Suprapubic skin (tissue), 4 donors: Measurements from ENCODE around the gene ACO1. TPM values are rescaled to one million over a fixed set of nuclear protein-coding genes. Genes with fewer than 3 reads are reported as not detected.

ENCODE experiments used
- DNase-seq, 2 donors: peaks; one replicate each; pipeline ENCODE4 v3.0.0-alpha.2; 2019; ENCODE audit warnings: low spot score in 2 of 2
- H3K27ac ChIP-seq: fragments of 200-600 bp; sonication (generic); one replicate; pipeline ENCODE4 v1.5.1; 2019
- H3K27me3 ChIP-seq: fragments of 200-600 bp; sonication (generic); one replicate; pipeline ENCODE4 v1.5.1; 2019
- H3K36me3 ChIP-seq: fragments of 200-600 bp; sonication (generic); one replicate; pipeline ENCODE4 v1.5.1; 2019
- H3K4me1 ChIP-seq: fragments of 200-600 bp; sonication (generic); one replicate; pipeline ENCODE4 v1.5.1; 2019
- H3K4me3 ChIP-seq: fragments of 200-600 bp; sonication (generic); one replicate; pipeline ENCODE4 v1.5.1; 2019; ENCODE audit warnings: mild to moderate bottlenecking
- H3K9me3 ChIP-seq: fragments of 200-600 bp; sonication (generic); one replicate; pipeline ENCODE4 v1.5.1; 2019
- EP300 ChIP-seq: sonication (generic); formaldehyde crosslinking; IDR thresholded peaks from one replicate; pipeline ENCODE4 v1.6.1; 2017; ENCODE audit warnings: antibody characterized with exemption
- POLR2A ChIP-seq, 2 donors: fragments of 450-650 bp; IDR thresholded peaks; one replicate each; pipeline ENCODE4 v1.6.1; 2017; ENCODE audit warnings: antibody characterized with exemption in 2 of 2, mild to moderate bottlenecking in 2 of 2, moderate library complexity in 2 of 2
- POLR2AphosphoS5 ChIP-seq, 3 donors: sonication (generic); formaldehyde crosslinking; IDR thresholded peaks; one replicate each; pipeline ENCODE4 v1.6.1; 2017; ENCODE audit warnings: antibody characterized with exemption in 3 of 3
- WGBS: methylation state at CpG from one replicate; pipeline ENCODE4 v1.1.5; 2018; 5-methylcytosine and 5-hydroxymethylcytosine counted together
- total RNA-seq, 4 donors: library from RNA; depleted of rRNA; stranded (reverse); fragments of >200 nt; gene quantifications; one replicate each; pipeline ENCODE4 v1.1.0, GENCODE V29; 2016
- TF ChIP-seq, protein P1 (sequence below), 2 donors: fragments of 200-600 bp in 1 of 2; fragments of 450-650 bp in 1 of 2; sonication (generic) in 1 of 2; IDR thresholded peaks; one replicate each; pipeline ENCODE4 v1.5.1; 2016 to 2019; ENCODE audit warnings: antibody characterized with exemption in 2 of 2, mild to moderate bottlenecking in 1 of 2, moderate library complexity in 1 of 2

The ACO1 gene
- total RNA-seq, 4 donors from 2014 or later: 18.2 to 25.1 (median 19.9) TPM

- Histone ChIP-seq H3K4me1 (no peaks in the 10 kb centered on the region), H3K4me3 (no peak overlapping the region), H3K9me3 (no peaks in the 10 kb centered on the region), H3K27ac (no peak overlapping the region), H3K27me3 (no peaks in the 10 kb centered on the region), H3K36me3 (peaks cover 60% of the 10 kb centered on the region)
- DNase-seq: no peak
- TF ChIP-seq EP300 (no peak), POLR2A (IDR thresholded peaks at IDR 0.05) (no peak), POLR2AphosphoS5 (IDR thresholded peaks at IDR 0.05) (no peak)
- TF ChIP-seq, protein P1, sequence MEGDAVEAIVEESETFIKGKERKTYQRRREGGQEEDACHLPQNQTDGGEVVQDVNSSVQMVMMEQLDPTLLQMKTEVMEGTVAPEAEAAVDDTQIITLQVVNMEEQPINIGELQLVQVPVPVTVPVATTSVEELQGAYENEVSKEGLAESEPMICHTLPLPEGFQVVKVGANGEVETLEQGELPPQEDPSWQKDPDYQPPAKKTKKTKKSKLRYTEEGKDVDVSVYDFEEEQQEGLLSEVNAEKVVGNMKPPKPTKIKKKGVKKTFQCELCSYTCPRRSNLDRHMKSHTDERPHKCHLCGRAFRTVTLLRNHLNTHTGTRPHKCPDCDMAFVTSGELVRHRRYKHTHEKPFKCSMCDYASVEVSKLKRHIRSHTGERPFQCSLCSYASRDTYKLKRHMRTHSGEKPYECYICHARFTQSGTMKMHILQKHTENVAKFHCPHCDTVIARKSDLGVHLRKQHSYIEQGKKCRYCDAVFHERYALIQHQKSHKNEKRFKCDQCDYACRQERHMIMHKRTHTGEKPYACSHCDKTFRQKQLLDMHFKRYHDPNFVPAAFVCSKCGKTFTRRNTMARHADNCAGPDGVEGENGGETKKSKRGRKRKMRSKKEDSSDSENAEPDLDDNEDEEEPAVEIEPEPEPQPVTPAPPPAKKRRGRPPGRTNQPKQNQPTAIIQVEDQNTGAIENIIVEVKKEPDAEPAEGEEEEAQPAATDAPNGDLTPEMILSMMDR (IDR thresholded peaks at IDR 0.05): no peak
- 100% methylated on average over 4 of the region's 6 CpGs for WGBS
These were observed 65.5 kb downstream of the ACO1 start for GRCh38 chr9:32449969-32450368.

- 63% methylated on average over 1 of the region's 1 CpG for WGBS
- H3K4me1 ChIP-seq: no peaks in the 10 kb centered on the region
- peaks cover 68% of the 10 kb centered on the region for H3K36me3 ChIP-seq
These were observed 69.8 kb downstream of the ACO1 start for GRCh38 chr9:32454280-32454679.

GRCh38 chr9:32455738-32456137 lies 71.3 kb downstream of the ACO1 start:
- DNase-seq: no peak
- Histone ChIP-seq H3K36me3 (peaks cover 56% of the 10 kb centered on the region), H3K9me3 (no peaks in the 10 kb centered on the region), H3K27ac (no peak overlapping the region), H3K4me1 (no peaks in the 10 kb centered on the region), H3K4me3 (no peak overlapping the region), H3K27me3 (no peaks in the 10 kb centered on the region)
- WGBS: 66% methylated on average over 5 of the region's 5 CpGs
- TF ChIP-seq EP300: no peak
- TF ChIP-seq, protein P1 (IDR thresholded peaks at IDR 0.05): no peak
- no peak for TF ChIP-seq POLR2AphosphoS5 (IDR thresholded peaks at IDR 0.05)
- no peak for TF ChIP-seq POLR2A (IDR thresholded peaks at IDR 0.05)

More at GRCh38 chr9:32454280-32454679, 69.8 kb downstream of the ACO1 start:
- no peak for DNase-seq
- no peak overlapping the region for H3K4me3 ChIP-seq
- H3K27ac ChIP-seq: no peak overlapping the region
- H3K9me3 ChIP-seq: no peaks in the 10 kb centered on the region
- no peaks in the 10 kb centered on the region for H3K27me3 ChIP-seq
- TF ChIP-seq EP300 (no peak), POLR2AphosphoS5 (IDR thresholded peaks at IDR 0.05) (no peak), POLR2A (IDR thresholded peaks at IDR 0.05) (no peak)
- TF ChIP-seq, protein P1 (IDR thresholded peaks at IDR 0.05): no peak

- H3K9me3 ChIP-seq: no peaks in the 10 kb centered on the region
- H3K27ac ChIP-seq: no peak overlapping the region
- no peak for DNase-seq
- TF ChIP-seq EP300 (no peak), POLR2AphosphoS5 (IDR thresholded peaks at IDR 0.05) (no peak), POLR2A (IDR thresholded peaks at IDR 0.05) (no peak)
- TF ChIP-seq, protein P1 (IDR thresholded peaks at IDR 0.05): no peak
- H3K4me3 ChIP-seq: no peak overlapping the region
- 88% methylated on average over 1 of the region's 1 CpG for WGBS
- H3K27me3 ChIP-seq: no peaks in the 10 kb centered on the region
- H3K4me1 ChIP-seq: no peaks in the 10 kb centered on the region
- H3K36me3 ChIP-seq: peaks cover 48% of the 10 kb centered on the region
These were observed 72.1 kb downstream of the ACO1 start for GRCh38 chr9:32456564-32456963.

GRCh38 chr9:32463500-32464293 lies 79.3 kb downstream of the ACO1 start:
- Histone ChIP-seq H3K4me1 (no peaks in the 10 kb centered on the region), H3K27ac (no peak overlapping the region), H3K36me3 (peaks cover 30% of the 10 kb centered on the region), H3K27me3 (no peaks in the 10 kb centered on the region), H3K4me3 (no peak overlapping the region), H3K9me3 (no peaks in the 10 kb centered on the region)
- 98% methylated on average over 5 of the region's 5 CpGs for WGBS
- no peak for TF ChIP-seq POLR2AphosphoS5 (IDR thresholded peaks at IDR 0.05)
- TF ChIP-seq EP300: no peak
- no peak for TF ChIP-seq POLR2A (IDR thresholded peaks at IDR 0.05)
- TF ChIP-seq, protein P1 (IDR thresholded peaks at IDR 0.05): no peak
- DNase-seq: no peak
